Muscle layer of duodenum (tissue), 2 donors: ENCODE measurements around the gene MUC21.
"Not testable (repeated sequence)": the region's sequence is repeated elsewhere in the genome, so short reads cannot be mapped to it uniquely, and the experiment has no call there.

Experiments
- H3K27ac ChIP-seq: one replicate; pipeline ENCODE4 v1.7.0; 2013; ENCODE audit warnings: mild to moderate bottlenecking, low read length
- H3K27me3 ChIP-seq: one replicate; pipeline ENCODE4 v1.7.0; 2013; ENCODE audit warnings: low read depth, mild to moderate bottlenecking, control low read depth, low read length
- H3K36me3 ChIP-seq, 2 donors: one replicate each; pipeline ENCODE4 v1.7.0; 2013; ENCODE audit warnings: low read length in 2 of 2, control low read depth in 1 of 2, mild to moderate bottlenecking in 1 of 2; ENCODE audit not compliant: insufficient read depth in 2 of 2, control insufficient read depth in 1 of 2
- H3K4me1 ChIP-seq, 2 donors: one replicate each; pipeline ENCODE4 v1.7.0; 2013; ENCODE audit warnings: low read length in 2 of 2, mild to moderate bottlenecking in 2 of 2, control low read depth in 1 of 2, moderate library complexity in 1 of 2; ENCODE audit not compliant: insufficient read depth in 2 of 2, control insufficient read depth in 1 of 2
- H3K4me3 ChIP-seq, 2 donors: one replicate each; pipeline ENCODE4 v1.7.0; 2013; ENCODE audit warnings: low read length in 2 of 2, low read depth in 1 of 2, mild to moderate bottlenecking in 1 of 2
- H3K9me3 ChIP-seq, 2 donors: one replicate each; pipeline ENCODE4 v1.7.0; 2013; ENCODE audit warnings: low read length in 2 of 2, control low read depth in 1 of 2, mild to moderate bottlenecking in 1 of 2; ENCODE audit not compliant: control insufficient read depth in 1 of 2
- donor health status: healthy.

Gene MUC21

DNA sequence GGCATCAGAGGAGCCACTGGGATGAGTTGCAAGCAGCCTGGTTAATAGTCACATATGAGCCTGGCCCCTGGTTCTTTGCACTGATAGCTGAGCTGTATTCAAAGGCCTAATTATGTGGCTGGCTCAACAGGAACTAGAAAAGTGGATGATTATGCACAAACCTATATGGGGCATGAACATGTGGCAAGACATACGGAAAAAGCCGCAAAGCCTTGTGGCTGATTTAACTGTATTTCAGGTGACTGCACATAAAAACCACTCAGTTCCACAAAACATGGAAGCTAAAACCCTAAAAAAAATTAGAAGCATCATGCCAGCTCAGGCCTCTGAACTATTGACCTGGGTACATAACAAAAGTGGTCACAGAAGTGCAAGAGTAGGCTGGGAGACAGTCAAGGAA, 13.8 kb downstream of the MUC21 start:
- no peaks in the 10 kb centered on the region for H3K27me3 ChIP-seq
- no peak overlapping the region for H3K4me3 ChIP-seq
- no peaks in the 10 kb centered on the region for H3K4me1 ChIP-seq
- H3K36me3 ChIP-seq = no peaks in the 10 kb centered on the region
- H3K27ac ChIP-seq = no peak overlapping the region
- no peaks in the 10 kb centered on the region for H3K9me3 ChIP-seq

DNA sequence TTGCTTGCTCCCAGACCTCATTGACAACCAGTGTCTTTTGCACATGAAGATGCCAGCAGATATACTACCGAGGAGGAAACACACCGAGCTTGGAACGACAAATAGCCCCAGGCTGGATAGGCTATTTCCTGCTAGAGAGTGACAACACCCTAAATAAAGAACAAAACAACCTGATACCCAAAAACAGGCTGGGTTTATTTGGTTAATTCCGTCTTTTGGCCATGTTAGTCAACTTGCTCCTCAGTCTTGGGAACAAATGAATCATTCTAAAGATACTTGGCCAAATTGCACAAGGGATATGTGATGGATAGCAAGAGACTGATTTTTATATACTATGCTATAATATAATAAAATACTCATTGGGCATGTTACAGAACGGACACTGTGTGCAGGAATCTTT, 15.3 kb downstream of the MUC21 start:
- no peaks in the 10 kb centered on the region for H3K4me1 ChIP-seq
- no peaks in the 10 kb centered on the region for H3K36me3 ChIP-seq
- H3K4me3 ChIP-seq = no peak overlapping the region
- no peaks in the 10 kb centered on the region for H3K27me3 ChIP-seq
- no peaks in the 10 kb centered on the region for H3K9me3 ChIP-seq
- H3K27ac ChIP-seq = no peak overlapping the region

DNA sequence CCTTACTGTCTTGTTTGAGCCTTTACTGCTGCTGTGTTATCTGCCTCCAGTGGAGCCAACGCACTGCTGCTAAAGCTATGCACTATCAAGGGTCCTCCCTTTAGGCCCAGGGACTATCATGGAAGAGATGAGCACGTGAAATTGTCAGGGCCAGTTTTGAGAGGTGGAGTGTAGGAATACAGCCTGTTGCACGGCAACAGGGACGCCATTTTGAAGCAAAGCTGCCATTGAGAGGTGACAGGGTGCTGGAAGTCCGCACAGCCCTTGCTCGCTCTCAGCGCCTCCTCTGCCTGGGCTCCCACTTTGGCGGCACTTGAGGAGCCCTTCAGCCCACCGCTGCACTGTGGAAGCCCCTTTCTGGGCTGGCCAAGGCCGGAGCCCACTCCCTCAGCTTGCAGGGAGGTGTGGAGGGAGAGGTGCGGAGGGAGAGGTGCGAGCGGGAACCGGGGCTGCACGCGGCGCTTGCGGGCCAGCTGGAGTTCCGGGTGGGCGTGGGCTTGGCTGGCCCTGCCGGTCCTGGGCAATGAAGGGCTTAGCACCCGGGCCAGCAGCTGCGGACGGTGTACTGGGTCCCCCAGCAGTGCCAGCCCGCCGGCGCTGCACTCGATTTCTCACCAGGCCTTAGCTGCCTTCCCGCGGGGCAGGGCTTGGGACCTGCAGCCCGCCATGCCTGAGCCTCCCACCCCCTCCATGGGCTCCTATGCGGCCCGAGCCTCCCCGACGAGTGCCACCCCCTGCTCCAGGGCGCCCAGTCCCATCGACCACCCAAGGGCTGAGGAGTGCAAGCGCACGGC, 16.7 kb downstream of the MUC21 start:
- not testable (repeated sequence) for H3K4me1 ChIP-seq, H3K27ac ChIP-seq, H3K27me3 ChIP-seq, H3K9me3 ChIP-seq, H3K36me3 ChIP-seq, H3K4me3 ChIP-seq

DNA sequence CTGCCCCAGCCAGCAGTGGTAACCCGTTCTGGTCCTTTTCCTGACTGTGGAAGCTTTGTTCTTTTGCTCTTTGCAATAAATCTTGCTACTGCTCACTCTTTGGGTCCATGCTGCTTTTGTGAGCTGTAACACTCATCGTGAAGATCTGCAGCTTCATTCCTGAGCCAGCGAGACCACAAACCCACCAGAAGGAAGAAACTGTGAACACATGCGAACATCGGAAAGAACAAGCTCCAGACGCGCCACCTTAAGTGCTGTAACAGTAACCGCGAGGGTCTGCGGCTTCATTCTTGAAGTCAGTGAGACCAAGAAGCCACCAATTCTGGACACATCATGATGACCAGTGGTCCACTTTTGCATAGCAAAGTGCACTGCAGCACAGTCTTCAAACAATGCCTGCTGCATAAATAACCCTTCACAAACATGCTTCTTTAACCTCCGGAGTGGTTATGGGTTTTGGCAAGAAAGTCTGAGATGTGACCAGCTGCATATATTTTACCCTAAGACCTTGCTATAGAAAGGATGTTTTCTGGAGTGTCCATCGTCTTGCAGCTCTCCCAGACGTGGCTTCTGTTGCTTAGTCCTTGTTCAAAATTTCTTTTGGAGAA, 17.9 kb downstream of the MUC21 start:
- Histone ChIP-seq H3K27ac (no peak overlapping the region), H3K9me3 (no peaks in the 10 kb centered on the region), H3K4me3 (no peak overlapping the region), H3K36me3 (no peaks in the 10 kb centered on the region), H3K27me3 (no peaks in the 10 kb centered on the region), H3K4me1 (no peaks in the 10 kb centered on the region)

DNA sequence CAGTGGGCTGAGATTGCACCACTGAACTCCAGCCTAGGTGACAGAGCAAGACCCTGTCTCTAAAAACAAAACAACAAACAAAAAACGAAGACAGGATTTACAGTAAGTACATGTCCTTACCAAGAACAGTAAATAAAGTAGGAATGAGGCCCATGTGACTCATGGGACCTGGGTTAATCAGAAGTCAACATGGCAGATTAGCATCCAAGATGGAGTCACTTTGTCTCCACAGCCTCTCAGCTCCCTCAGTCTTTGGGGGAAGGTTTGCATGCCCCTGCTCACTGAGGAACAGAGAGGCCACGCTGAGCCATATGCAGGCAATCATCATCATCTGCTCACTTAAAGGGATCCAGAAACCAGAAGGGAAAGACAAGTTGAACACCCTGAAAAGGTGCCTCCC, 19.0 kb downstream of the MUC21 start:
- no peaks in the 10 kb centered on the region for H3K4me1 ChIP-seq
- H3K27me3 ChIP-seq = no peaks in the 10 kb centered on the region
- H3K9me3 ChIP-seq = no peaks in the 10 kb centered on the region
- no peaks in the 10 kb centered on the region for H3K36me3 ChIP-seq
- H3K4me3 ChIP-seq = no peak overlapping the region
- H3K27ac ChIP-seq = no peak overlapping the region

DNA sequence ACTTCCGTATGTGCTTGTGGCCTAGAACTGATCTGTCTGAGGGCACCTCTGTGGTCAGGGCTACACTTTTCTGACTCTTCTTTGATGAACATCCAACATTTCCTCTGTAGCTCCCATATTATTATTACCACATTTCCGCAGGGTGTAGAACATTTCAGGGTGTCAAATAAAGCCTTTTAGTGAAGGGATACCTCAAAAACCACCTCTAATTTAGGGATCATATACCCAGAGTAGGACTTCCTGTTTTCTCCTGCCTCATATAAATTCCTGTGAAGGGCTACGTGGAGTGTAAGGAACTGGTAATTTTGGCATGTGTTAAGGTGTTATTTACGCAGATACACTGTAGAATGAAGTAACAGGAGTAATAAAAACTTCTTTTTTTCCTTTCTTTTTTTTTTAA, 21.3 kb downstream of the MUC21 start:
- Histone ChIP-seq H3K27me3 (no peaks in the 10 kb centered on the region), H3K36me3 (no peaks in the 10 kb centered on the region), H3K27ac (no peak overlapping the region), H3K9me3 (no peaks in the 10 kb centered on the region), H3K4me3 (no peak overlapping the region), H3K4me1 (no peaks in the 10 kb centered on the region)

DNA sequence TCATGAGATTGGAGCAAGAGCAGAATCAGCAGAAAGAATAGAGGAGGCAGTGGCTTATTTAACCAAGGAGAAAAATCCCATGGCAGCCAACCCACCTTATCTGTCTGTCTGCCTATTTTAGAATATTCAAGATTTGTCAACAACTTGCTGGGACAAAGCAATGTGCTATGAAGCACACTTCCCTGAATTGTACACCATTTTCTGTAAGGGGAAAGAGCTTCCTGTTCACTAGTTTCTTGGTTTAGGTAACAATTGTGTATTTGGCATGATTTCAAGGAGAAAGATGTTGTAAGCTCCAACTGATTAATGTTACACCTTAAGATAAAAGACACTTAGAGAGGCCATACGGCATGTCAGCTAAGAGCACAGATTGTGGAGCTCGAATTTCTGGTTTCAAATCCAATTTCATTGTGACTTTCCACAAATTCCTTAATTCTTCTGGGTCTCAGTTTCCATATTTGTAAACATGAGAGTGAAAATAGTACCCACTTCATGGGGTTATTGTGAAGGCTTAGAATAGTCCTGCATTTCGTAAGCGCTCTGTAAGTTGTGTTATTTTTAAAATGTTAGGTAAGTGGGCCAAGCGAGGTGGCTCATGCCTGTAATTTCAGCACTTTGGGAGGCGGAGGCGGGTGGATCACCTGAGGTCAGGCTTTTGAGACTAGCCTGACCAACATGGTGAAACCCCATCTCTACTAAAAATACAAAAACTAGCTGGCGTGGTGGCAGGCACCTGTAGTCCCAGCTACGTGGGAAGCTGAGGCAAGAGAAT, 21.9 kb downstream of the MUC21 start:
- H3K27ac ChIP-seq = no peak overlapping the region
- H3K36me3 ChIP-seq = no peaks in the 10 kb centered on the region
- no peaks in the 10 kb centered on the region for H3K27me3 ChIP-seq
- no peaks in the 10 kb centered on the region for H3K4me1 ChIP-seq
- no peak overlapping the region for H3K4me3 ChIP-seq
- H3K9me3 ChIP-seq = no peaks in the 10 kb centered on the region

DNA sequence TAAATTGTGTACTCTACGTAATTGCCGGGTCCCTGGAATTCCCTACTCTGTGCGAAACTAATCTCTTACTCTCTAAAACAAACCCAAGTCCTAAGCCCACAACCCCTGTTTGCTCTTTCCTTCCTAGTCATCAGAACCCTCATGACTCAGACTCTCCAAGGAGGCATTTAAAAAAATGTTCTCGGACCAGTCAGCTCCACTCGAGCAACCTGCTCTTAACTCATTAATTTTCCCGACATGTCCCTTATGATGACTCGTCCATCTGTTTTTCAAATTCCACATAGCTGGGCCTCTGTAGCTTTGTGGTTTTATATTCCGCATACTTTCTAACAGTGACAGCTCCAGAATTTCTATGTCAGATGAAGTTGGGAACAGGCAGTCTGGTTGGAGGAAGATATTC, 24.2 kb downstream of the MUC21 start:
- Histone ChIP-seq H3K9me3 (no peaks in the 10 kb centered on the region), H3K27ac (no peak overlapping the region), H3K4me1 (no peaks in the 10 kb centered on the region), H3K4me3 (no peak overlapping the region), H3K36me3 (no peaks in the 10 kb centered on the region), H3K27me3 (no peaks in the 10 kb centered on the region)

DNA sequence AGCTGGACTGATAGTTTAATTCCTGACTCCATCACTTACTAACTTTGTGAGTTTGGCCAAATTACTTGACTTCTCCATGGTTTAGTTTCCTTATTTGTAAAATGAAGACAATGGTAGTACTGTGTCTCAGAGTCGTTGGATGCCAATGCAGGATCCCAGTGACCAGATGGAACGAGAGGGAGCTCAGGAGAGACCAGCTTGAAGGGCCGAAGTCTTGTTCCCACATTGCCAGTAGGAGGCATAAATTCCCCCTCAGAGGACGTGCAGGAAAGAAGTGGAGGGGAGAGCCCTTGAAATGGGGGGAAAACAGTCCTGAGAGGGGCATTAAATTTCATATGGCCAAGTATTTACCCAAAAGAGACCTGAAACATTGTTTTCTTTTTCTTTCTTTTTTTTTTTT, 24.6 kb downstream of the MUC21 start:
- H3K4me1 ChIP-seq = no peaks in the 10 kb centered on the region
- no peaks in the 10 kb centered on the region for H3K27me3 ChIP-seq
- no peak overlapping the region for H3K27ac ChIP-seq
- no peaks in the 10 kb centered on the region for H3K36me3 ChIP-seq
- H3K9me3 ChIP-seq = no peaks in the 10 kb centered on the region
- H3K4me3 ChIP-seq = no peak overlapping the region

DNA sequence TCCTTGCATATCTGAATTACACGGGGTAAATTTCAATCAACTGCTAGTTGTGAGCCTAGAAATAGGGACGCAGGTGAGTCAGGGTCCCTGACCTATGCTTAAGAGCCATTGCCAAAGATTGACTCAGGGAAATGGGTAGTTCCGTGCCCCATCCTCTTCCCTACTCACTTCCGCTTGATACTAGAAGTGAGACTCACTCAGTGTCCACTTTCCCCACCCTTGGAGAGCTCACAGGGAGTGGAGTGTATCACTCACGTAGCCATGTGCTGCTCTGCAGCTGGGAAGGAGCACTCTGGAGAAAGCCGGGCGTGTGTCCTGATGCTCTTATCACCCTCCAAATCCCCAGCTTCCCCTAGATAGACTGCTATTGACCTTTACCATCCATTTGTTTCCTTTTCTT, 26.2 kb downstream of the MUC21 start:
- Histone ChIP-seq H3K36me3 (no peaks in the 10 kb centered on the region), H3K9me3 (peaks cover under 1 to 2% of the 10 kb centered on the region in 2 donors)

DNA sequence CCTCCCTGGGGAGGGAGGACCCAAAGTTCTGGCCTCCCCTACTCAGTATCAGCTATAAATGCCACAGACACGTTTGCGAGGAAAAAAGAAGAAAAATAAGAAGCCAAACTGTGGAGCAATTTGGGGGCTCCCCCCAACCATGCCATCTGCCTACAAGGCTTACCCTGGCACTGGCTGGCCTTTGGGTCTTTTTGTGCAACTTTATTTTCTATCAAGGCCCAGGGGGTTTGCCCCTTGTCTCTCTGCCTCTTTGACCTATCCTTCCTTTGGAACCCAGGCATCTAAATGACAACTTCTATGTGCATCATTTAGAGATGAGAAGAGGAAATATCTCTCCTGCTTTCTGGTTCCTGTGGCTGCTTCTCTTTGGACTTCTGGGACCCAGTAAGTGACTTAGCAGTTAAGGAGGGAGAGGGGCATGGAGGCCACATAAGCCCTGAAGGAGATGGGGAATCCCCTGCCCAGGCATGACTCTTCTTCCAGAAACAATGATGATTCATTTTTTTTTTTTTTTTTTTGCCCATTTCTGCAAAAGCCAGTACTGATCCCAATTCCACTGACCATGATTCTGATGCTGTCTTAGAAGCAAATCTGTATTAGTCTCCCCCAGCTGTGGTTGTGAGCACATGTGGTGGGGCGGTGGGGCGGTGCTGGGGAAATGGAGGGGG, 27.0 kb downstream of the MUC21 start, which contains the start of gene MUC22:
MUC22 (plus strand) TSS at position 82 of the 668 bp plus-strand sequence; CDS start at position 315, 233 bp downstream.
- peaks cover 4 to 5% of the 10 kb centered on the region in 2 donors for H3K9me3 ChIP-seq
- no peaks in the 10 kb centered on the region for H3K4me1 ChIP-seq
- H3K4me3 ChIP-seq = no peak within 1 kb of the TSS
- no peak within 1 kb of the TSS for H3K27ac ChIP-seq
- no peaks in the 10 kb centered on the region for H3K36me3 ChIP-seq
- H3K27me3 ChIP-seq = no peaks in the 10 kb centered on the region

More for the DNA sequence above, 26.2 kb downstream of the MUC21 start:
- Histone ChIP-seq H3K4me3 (no peak overlapping the region), H3K27ac (no peak overlapping the region), H3K4me1 (no peaks in the 10 kb centered on the region), H3K27me3 (no peaks in the 10 kb centered on the region)
